ENCODE results near the gene CAPZA1.

DNA sequence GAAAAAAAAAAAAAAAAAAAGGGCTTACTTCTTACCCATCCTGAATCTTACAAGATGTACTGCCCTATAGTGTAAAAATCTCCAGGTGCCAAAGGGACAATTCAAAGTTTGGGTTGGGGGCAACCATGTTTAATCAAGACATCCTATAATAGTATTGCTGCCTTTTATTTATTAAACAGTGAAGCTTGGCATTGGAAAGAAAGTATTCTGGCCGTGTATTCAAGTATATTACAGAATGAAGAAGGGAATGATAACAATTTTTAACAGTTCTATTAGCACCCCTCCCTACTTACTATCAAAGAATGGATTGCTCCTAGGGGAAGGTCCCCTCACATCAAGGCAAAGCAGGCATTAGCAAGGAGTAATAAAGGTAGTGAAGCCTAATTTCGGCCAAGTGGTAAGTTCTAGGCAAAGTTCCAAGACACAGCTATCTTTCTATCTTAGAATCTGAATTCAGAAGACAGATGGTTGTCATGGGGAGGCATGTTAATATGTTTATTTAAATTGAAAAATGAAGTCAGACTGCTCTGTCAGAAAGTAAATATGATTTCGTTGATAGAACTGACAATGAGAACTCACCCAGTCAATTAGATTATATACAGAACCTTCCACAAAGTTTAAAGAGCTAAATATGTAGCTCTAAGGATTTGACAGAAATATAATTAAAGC lies 25.3 kb upstream of the CAPZA1 start:
- TF ChIP-seq, protein P1, sequence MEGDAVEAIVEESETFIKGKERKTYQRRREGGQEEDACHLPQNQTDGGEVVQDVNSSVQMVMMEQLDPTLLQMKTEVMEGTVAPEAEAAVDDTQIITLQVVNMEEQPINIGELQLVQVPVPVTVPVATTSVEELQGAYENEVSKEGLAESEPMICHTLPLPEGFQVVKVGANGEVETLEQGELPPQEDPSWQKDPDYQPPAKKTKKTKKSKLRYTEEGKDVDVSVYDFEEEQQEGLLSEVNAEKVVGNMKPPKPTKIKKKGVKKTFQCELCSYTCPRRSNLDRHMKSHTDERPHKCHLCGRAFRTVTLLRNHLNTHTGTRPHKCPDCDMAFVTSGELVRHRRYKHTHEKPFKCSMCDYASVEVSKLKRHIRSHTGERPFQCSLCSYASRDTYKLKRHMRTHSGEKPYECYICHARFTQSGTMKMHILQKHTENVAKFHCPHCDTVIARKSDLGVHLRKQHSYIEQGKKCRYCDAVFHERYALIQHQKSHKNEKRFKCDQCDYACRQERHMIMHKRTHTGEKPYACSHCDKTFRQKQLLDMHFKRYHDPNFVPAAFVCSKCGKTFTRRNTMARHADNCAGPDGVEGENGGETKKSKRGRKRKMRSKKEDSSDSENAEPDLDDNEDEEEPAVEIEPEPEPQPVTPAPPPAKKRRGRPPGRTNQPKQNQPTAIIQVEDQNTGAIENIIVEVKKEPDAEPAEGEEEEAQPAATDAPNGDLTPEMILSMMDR (conservative IDR thresholded peaks at IDR 0.05; ENCODE audit: low read length), result no peak
- TF ChIP-seq EZH2phosphoT487 (IDR thresholded peaks at IDR 0.05; ENCODE audit: borderline replicate concordance, low read depth, low read length), result no peak

Data from OCI-LY7 (cell line).